GM23338 (cell line): ENCODE measurements around the gene PPP1R13L. TPM values are rescaled to one million over a fixed set of nuclear protein-coding genes. Genes with fewer than 3 reads are reported as not detected.
"Not testable (repeated sequence)": the region's sequence is repeated elsewhere in the genome, so short reads cannot be mapped to it uniquely, and the experiment has no call there.

Experiments used
- ATAC-seq: fragments of 200-7000 bp; cut with Tn5 transposase; 3 replicates; pipeline ENCODE4 v1.9.1; 2020
- DNase-seq: peaks from one replicate; pipeline ENCODE4 v3.0.0-alpha.2; 2015; ENCODE audit warnings: low spot score
- H2AFZ ChIP-seq: fragments of 200-600 bp; sonication (generic); 2 replicates; pipeline ENCODE4 v1.8.0; 2016; ENCODE audit warnings: antibody characterized with exemption, mild to moderate bottlenecking, moderate library complexity
- H3F3A ChIP-seq: fragments of 200-600 bp; sonication (generic); replicated peaks from 2 replicates; pipeline ENCODE4 v1.8.0; 2017; ENCODE audit warnings: antibody characterized with exemption, mixed run types, low read depth
- H3K27ac ChIP-seq: fragments of 200-600 bp; sonication (generic); 2 replicates; pipeline ENCODE4 v1.6.1; 2016; ENCODE audit warnings: low read depth
- H3K27me3 ChIP-seq: fragments of 200-600 bp; sonication (generic); 2 replicates; pipeline ENCODE4 v1.8.0; 2016; ENCODE audit warnings: mild to moderate bottlenecking, mixed run types, moderate library complexity; ENCODE audit not compliant: insufficient read depth
- H3K36me3 ChIP-seq: fragments of 200-600 bp; sonication (generic); 2 replicates; pipeline ENCODE4 v1.8.0; 2016; ENCODE audit warnings: mild to moderate bottlenecking; ENCODE audit not compliant: insufficient read depth
- H3K4me1 ChIP-seq: fragments of 200-600 bp; sonication (generic); 2 replicates; pipeline ENCODE4 v1.8.0; 2016; ENCODE audit warnings: mild to moderate bottlenecking, moderate library complexity; ENCODE audit not compliant: insufficient read depth
- H3K4me2 ChIP-seq: fragments of 200-600 bp; sonication (generic); 2 replicates; pipeline ENCODE4 v1.7.1; 2017; ENCODE audit warnings: mixed run types
- H3K4me3 ChIP-seq: fragments of 200-600 bp; sonication (generic); 2 replicates; pipeline ENCODE4 v1.6.1; 2016; ENCODE audit warnings: mixed run types
- H3K79me2 ChIP-seq: fragments of 200-600 bp; sonication (generic); replicated peaks from 2 replicates; pipeline ENCODE4 v1.8.0; 2017; ENCODE audit warnings: mild to moderate bottlenecking; ENCODE audit not compliant: insufficient read depth
- H3K9me2 ChIP-seq: fragments of 200-600 bp; sonication (generic); 2 replicates; pipeline ENCODE4 v1.8.0; 2017; ENCODE audit not compliant: insufficient read depth
- H4K20me1 ChIP-seq: fragments of 200-600 bp; sonication (generic); replicated peaks from 2 replicates; pipeline ENCODE4 v1.8.0; 2017; ENCODE audit warnings: mild to moderate bottlenecking; ENCODE audit not compliant: insufficient read depth
- H3K27ac Mint-ChIP-seq: 2 replicates; pipeline ENCODE4 v1.8.0; 2020; ENCODE audit warnings: inconsistent platforms, mild to moderate bottlenecking, moderate library complexity, mixed read lengths
- H3K27me3 Mint-ChIP-seq: 3 replicates; pipeline ENCODE4 v1.8.0; 2022; ENCODE audit warnings: low read depth, mild to moderate bottlenecking, moderate library complexity, mixed read lengths, inconsistent platforms; ENCODE audit not compliant: insufficient read depth, poor library complexity
- H3K36me3 Mint-ChIP-seq: 3 replicates; pipeline ENCODE4 v1.8.0; 2021; ENCODE audit warnings: low read depth, mild to moderate bottlenecking, inconsistent platforms, moderate library complexity, mixed read lengths
- H3K4me1 Mint-ChIP-seq: 3 replicates; pipeline ENCODE4 v1.8.0; 2020; ENCODE audit warnings: mild to moderate bottlenecking, inconsistent platforms, mixed read lengths
- H3K4me3 Mint-ChIP-seq: 3 replicates; pipeline ENCODE4 v1.8.0; 2021; ENCODE audit warnings: moderate library complexity, mild to moderate bottlenecking, inconsistent platforms, mixed read lengths
- H3K9me3 Mint-ChIP-seq: 3 replicates; pipeline ENCODE4 v1.8.0; 2020; ENCODE audit warnings: moderate library complexity, mild to moderate bottlenecking, inconsistent platforms, mixed read lengths
- CREB1 ChIP-seq: fragments of 250-450 bp; sonication (Bioruptor Pico); IDR thresholded peaks from 2 replicates; pipeline ENCODE4 v1.5.0; 2020; ENCODE audit warnings: low read depth, mild to moderate bottlenecking, moderate library complexity
- EZH2phosphoT487 ChIP-seq: fragments of 200-600 bp; sonication (generic); IDR thresholded peaks from one replicate; pipeline ENCODE4 v1.8.1; 2018; ENCODE audit warnings: antibody characterized with exemption; ENCODE audit not compliant: unreplicated experiment
- JUNB ChIP-seq: IDR thresholded peaks from one replicate; pipeline ENCODE4 v1.6.1; 2016; ENCODE audit warnings: antibody characterized with exemption; ENCODE audit not compliant: unreplicated experiment
- ZNF462 ChIP-seq: fragments of 250-450 bp; sonication (Bioruptor Pico); IDR thresholded peaks from 2 replicates; pipeline ENCODE4 v1.5.0; 2020; ENCODE audit warnings: mild to moderate bottlenecking, moderate library complexity
- polyA plus RNA-seq: library from polyadenylated mRNA; unstranded; fragments of >200 nt; fragmentation: Nextera tagmentation; extraction: Ambion mirVana; gene quantifications from 2 replicates; pipeline ENCODE4 v1.2.1, GENCODE V29; 2016
- total RNA-seq: library from RNA; depleted of rRNA; stranded (reverse); fragments of >200 nt; shearing (Covaris generic); gene quantifications from 2 replicates; pipeline ENCODE4 v1.2.3, GENCODE V29; 2014
- TF ChIP-seq, protein P1 (sequence below), 2 experiments: fragments of 200-600 bp in 1 of 2; sonication (generic) in 1 of 2; conservative IDR thresholded peaks; 2 replicates each; pipeline versions ENCODE4 v1.5.1 to v1.6.1; 2016 to 2017; ENCODE audit warnings: antibody characterized with exemption in 2 of 2, low read depth in 2 of 2, mild to moderate bottlenecking in 2 of 2, moderate library complexity in 1 of 2

The PPP1R13L gene
- total and polyA plus RNA-seq, 2 experiments from 2014 or later, result 9.6 to 15.5 TPM

DNA sequence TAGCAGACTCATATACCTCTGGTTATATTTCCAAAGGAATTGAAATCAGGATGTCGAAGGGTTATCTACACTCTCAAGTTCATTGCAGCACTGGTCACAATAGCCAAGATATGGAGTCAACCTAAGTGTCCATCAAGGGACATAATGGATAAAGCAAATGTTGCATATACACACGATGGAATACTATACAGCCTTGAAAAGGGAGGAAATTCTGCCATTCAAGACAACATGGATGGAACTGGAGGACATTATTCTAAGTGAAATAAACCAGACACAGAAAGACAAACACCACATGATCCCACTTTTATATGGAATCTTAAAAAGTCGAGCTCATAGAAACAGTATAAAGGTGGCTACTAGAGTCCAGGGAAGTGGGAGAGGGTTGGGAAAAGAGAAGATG, 32.5 kb upstream of the PPP1R13L start (continued):
- TF ChIP-seq ZNF462 (CRISPR knock-in tag), result no peak
- TF ChIP-seq EZH2phosphoT487, result no peak
- TF ChIP-seq, protein P1, sequence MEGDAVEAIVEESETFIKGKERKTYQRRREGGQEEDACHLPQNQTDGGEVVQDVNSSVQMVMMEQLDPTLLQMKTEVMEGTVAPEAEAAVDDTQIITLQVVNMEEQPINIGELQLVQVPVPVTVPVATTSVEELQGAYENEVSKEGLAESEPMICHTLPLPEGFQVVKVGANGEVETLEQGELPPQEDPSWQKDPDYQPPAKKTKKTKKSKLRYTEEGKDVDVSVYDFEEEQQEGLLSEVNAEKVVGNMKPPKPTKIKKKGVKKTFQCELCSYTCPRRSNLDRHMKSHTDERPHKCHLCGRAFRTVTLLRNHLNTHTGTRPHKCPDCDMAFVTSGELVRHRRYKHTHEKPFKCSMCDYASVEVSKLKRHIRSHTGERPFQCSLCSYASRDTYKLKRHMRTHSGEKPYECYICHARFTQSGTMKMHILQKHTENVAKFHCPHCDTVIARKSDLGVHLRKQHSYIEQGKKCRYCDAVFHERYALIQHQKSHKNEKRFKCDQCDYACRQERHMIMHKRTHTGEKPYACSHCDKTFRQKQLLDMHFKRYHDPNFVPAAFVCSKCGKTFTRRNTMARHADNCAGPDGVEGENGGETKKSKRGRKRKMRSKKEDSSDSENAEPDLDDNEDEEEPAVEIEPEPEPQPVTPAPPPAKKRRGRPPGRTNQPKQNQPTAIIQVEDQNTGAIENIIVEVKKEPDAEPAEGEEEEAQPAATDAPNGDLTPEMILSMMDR (conservative IDR thresholded peaks at IDR 0.05; ENCODE audit: low read depth in 2 of 2), result no peak
- no peak for TF ChIP-seq CREB1 (CRISPR knock-in tag)
- TF ChIP-seq JUNB, result no peak

DNA sequence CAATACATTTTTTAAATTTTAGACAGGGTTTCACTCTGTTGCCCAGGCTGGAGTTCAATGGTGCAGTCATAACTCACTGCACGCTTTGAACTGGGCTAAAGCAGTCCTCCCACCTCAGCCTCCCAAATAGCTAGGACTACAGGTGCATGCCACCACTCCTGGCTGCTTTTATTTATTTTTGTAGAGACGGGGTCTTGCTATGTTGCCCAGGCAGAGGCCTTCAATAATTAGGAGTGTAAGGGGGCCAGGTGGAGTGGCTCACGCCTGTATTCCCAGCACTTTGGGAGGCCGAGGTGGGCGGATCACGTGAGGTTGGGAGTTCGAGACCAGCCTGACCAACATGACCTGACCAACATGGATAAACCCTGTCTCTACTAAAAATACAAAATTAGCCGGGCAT, 27.7 kb upstream of the PPP1R13L start:
- H2AFZ ChIP-seq, H3K9me3 Mint-ChIP-seq, DNase-seq, H3F3A ChIP-seq, H3K79me2 ChIP-seq, H3K36me3 Mint-ChIP-seq, H3K27me3 ChIP-seq, H3K4me2 ChIP-seq, H3K4me1 ChIP-seq, H3K9me2 ChIP-seq, H3K4me1 Mint-ChIP-seq, H4K20me1 ChIP-seq, H3K27ac ChIP-seq, H3K36me3 ChIP-seq, H3K27ac Mint-ChIP-seq, H3K4me3 Mint-ChIP-seq, H3K4me3 ChIP-seq, H3K27me3 Mint-ChIP-seq, ATAC-seq: not testable (repeated sequence)

DNA sequence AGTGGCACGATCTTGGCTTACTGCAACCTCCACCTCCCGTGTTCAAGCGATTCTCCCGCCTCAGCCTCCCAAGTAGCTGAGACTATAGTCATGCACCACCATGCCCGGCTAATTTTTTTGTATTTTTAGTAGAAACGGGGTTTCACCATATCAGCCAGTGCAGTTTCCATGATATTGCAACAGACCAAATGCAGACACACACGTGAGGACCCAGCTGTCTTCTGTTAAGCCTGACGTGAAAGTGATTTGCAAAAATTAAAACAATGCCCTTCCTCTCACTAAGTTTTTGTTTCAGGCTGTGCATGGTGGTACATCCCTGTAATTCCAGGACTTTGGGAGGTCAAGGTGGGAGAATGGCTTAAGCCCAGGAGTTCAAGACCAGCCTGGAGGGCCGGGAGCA, 26.1 kb upstream of the PPP1R13L start:
- not testable (repeated sequence) for H3K27ac ChIP-seq, H3K27ac Mint-ChIP-seq, H3K4me2 ChIP-seq

GRCh38 chr19:45429896-45430295, 25.0 kb upstream of the PPP1R13L start:
- not testable (repeated sequence) for H3K9me3 Mint-ChIP-seq, H3K27ac Mint-ChIP-seq, H3K27me3 ChIP-seq

More for the DNA sequence above, 26.1 kb upstream of the PPP1R13L start:
- not testable (repeated sequence) for H2AFZ ChIP-seq, ATAC-seq, H3K4me3 Mint-ChIP-seq, H3K27me3 Mint-ChIP-seq, H3K4me3 ChIP-seq, DNase-seq, H4K20me1 ChIP-seq, H3K27me3 ChIP-seq, H3K9me3 Mint-ChIP-seq, H3F3A ChIP-seq, H3K36me3 Mint-ChIP-seq, H3K9me2 ChIP-seq, H3K79me2 ChIP-seq, H3K4me1 ChIP-seq, H3K4me1 Mint-ChIP-seq, H3K36me3 ChIP-seq

More at GRCh38 chr19:45429896-45430295, 25.0 kb upstream of the PPP1R13L start:
- not testable (repeated sequence) for DNase-seq, H3K79me2 ChIP-seq, H3K4me2 ChIP-seq, H3K27ac ChIP-seq, H3K27me3 Mint-ChIP-seq, H3K4me3 Mint-ChIP-seq, H3K36me3 ChIP-seq, H4K20me1 ChIP-seq, H2AFZ ChIP-seq, ATAC-seq, H3K36me3 Mint-ChIP-seq, H3K4me3 ChIP-seq, H3K4me1 ChIP-seq, H3K4me1 Mint-ChIP-seq, H3K9me2 ChIP-seq
- peaks cover 11% of the 10 kb centered on the region; the same call in 1 of the 2 replicates for H3F3A ChIP-seq
